GM18858 (cell line): ENCODE data around the gene SNX27.
"Not testable (repeated sequence)": the region's sequence is repeated elsewhere in the genome, so short reads cannot be mapped to it uniquely, and the experiment has no call there.

Experiments used
- ATAC-seq: cut with Tn5 transposase; IDR thresholded peaks from one replicate; pipeline ENCODE4 v1.9.1; 2021; ENCODE audit not compliant: unreplicated experiment

SNX27 gene

GRCh38 chr1:151602550-151602949, 9.3 kb upstream of the SNX27 start:
- ATAC-seq, result not testable (repeated sequence)

- ATAC-seq, result no peak
Observed at GRCh38 chr1:151604291-151604690, 7.6 kb upstream of the SNX27 start.

GRCh38 chr1:151606384-151606783, 5.5 kb upstream of the SNX27 start:
- no peak for ATAC-seq

GRCh38 chr1:151606857-151607256, 5.0 kb upstream of the SNX27 start:
- no peak for ATAC-seq

GRCh38 chr1:151610142-151610541, 1.7 kb upstream of the SNX27 start:
- ATAC-seq, result no peak

GRCh38 chr1:151611288-151611790, 511 bp upstream of the SNX27 start:
- ATAC-seq, result no peak

- ATAC-seq, result no peak
Observed at GRCh38 chr1:151612501-151613281, 841 bp downstream of the SNX27 start.

GRCh38 chr1:151613282-151613780, 1.5 kb downstream of the SNX27 start:
- no peak for ATAC-seq

GRCh38 chr1:151615711-151616504, 4.1 kb downstream of the SNX27 start:
- ATAC-seq, result no peak

GRCh38 chr1:151616505-151616849, 4.6 kb downstream of the SNX27 start:
- no peak for ATAC-seq

GRCh38 chr1:151618003-151618402, 6.2 kb downstream of the SNX27 start:
- no peak for ATAC-seq

GRCh38 chr1:151618470-151618869, 6.6 kb downstream of the SNX27 start:
- ATAC-seq, result no peak

GRCh38 chr1:151618996-151619395, 7.1 kb downstream of the SNX27 start:
- not testable (repeated sequence) for ATAC-seq

GRCh38 chr1:151619489-151620093, 7.7 kb downstream of the SNX27 start:
- no peak for ATAC-seq

GRCh38 chr1:151620286-151620685, 8.4 kb downstream of the SNX27 start:
- ATAC-seq, result no peak

- ATAC-seq, result no peak
Observed at GRCh38 chr1:151621351-151621750, 9.5 kb downstream of the SNX27 start.

GRCh38 chr1:151624783-151625182, 12.9 kb downstream of the SNX27 start:
- no peak for ATAC-seq

- ATAC-seq, result no peak
Observed at GRCh38 chr1:151626740-151627334, 15.0 kb downstream of the SNX27 start.

GRCh38 chr1:151629278-151629677, 17.4 kb downstream of the SNX27 start:
- ATAC-seq, result no peak

GRCh38 chr1:151635479-151636072, 23.7 kb downstream of the SNX27 start:
- peak; percentile 58 for ATAC-seq
